LNCAP (cell line): Measurements from ENCODE around the gene DPYD.

Experiments
- TF ChIP-seq, protein P1 (sequence below): fragments of 450-650 bp; IDR thresholded peaks from 2 replicates; pipeline ENCODE4 v1.5.1; 2017; ENCODE audit warnings: mild to moderate bottlenecking

The DPYD gene

GRCh38 chr1:97304366-97304765 lies 616.5 kb downstream of the DPYD start:
- TF ChIP-seq, protein P1, sequence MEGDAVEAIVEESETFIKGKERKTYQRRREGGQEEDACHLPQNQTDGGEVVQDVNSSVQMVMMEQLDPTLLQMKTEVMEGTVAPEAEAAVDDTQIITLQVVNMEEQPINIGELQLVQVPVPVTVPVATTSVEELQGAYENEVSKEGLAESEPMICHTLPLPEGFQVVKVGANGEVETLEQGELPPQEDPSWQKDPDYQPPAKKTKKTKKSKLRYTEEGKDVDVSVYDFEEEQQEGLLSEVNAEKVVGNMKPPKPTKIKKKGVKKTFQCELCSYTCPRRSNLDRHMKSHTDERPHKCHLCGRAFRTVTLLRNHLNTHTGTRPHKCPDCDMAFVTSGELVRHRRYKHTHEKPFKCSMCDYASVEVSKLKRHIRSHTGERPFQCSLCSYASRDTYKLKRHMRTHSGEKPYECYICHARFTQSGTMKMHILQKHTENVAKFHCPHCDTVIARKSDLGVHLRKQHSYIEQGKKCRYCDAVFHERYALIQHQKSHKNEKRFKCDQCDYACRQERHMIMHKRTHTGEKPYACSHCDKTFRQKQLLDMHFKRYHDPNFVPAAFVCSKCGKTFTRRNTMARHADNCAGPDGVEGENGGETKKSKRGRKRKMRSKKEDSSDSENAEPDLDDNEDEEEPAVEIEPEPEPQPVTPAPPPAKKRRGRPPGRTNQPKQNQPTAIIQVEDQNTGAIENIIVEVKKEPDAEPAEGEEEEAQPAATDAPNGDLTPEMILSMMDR: no peak

DNA sequence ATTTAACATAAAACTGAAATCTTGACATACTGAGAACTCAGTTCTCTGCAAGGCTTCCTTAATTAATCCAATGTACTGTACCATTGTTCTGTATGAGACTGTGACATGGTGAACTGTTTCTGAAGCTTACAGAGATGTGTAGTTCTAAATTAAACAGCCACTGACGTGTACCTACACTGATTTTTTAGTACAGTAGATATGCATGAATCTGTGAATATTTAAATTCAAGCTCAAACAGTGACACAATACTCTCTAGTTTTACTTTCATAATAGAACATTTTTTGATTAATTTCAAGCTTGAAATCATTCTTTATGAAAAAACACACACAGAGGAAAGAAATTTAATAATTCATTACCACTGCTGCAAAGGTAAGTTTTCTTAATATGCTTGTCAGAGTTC lies 621.9 kb downstream of the DPYD start:
- TF ChIP-seq, protein P1: no peak

- TF ChIP-seq, protein P1: no peak
Measured at GRCh38 chr1:97297611-97298010, 623.2 kb downstream of the DPYD start.

- TF ChIP-seq, protein P1: no peak
Measured at GRCh38 chr1:97281962-97282361, 638.9 kb downstream of the DPYD start.

DNA sequence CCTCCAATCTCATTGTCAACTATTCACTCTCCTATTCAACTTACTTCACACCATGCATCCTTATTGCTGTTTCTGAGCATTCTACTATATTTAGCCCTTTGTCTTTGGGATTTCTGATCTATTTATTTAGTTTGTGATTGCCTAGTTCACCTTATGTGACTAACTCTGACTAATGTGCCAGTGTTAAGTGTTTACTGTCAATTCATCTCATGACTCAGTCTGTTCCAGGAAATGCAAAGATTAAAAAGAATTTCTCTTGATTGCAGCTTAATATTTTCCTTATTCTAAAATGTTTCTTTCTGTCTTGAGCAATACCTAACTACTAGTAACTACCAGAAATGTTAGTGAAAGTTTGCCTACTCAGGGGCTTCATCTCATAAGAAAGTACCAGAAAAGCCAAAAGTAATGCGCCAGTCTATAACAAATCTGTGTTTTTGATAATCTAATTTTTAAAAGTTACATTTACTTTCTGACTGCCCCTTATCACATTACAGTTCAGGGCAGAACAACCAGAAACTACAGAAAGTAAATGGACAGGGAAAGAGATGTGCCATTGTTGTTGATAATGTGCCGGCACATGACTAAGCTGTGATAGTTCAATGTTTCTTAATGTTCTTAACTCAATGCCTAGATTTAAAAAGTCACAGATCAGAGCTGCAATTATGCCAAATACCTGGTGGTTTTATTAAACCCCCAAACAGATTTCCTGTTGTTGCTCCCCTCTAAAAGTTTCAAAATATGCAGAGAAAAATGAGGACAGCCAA lies 642.8 kb downstream of the DPYD start:
- TF ChIP-seq, protein P1: no peak

DNA sequence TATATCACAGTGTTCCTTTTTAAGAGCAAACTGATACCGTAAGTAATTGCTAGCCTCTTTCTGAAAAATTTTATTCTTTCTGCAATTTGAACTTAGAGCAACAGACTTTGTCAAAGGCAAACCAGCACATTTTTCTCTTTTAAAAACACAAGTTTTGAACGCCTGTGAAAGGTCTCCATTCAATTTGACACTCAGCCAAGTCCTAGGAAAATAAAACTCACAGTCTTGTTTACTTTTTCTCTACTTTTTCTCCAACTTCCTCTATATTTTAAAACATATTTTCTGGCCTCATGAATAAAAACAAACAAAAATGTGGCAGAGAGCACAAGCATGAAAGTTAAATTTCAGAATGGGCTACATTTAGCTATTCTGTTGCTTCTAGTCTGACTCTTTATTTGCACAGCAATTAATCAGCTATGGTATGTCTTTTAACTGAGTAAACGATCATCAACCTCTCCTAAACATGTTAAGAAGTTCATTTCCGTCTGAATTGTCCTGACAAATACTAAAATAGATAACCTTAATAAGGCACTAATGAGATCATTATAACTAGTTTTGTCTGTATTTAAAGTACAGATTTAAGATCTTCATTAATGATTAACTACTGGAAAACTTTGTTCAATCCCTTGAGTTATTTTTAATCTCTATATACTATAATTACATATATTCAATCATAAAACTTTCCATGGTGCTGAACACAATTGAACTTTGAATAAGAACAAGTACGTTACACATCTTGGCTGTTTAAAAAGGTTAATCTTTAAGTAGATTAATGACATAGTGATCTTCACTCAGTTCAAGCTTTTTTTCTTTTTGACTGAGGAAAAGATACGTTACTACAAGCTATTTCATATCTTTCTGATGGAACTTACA lies 648.7 kb downstream of the DPYD start:
- TF ChIP-seq, protein P1: no peak

GRCh38 chr1:97270508-97271307 lies 650.1 kb downstream of the DPYD start:
- TF ChIP-seq, protein P1: no peak
